Spleen (tissue), 11 donors: ENCODE results near the gene RERE. TPM values are rescaled to one million over a fixed set of nuclear protein-coding genes. Genes with fewer than 3 reads are reported as not detected.
A peak's percentile ranks its signal among the peaks of the same experiment; 100 is the strongest.

Experiments
- DNase-seq: peaks from one replicate; pipeline ENCODE4 v3.0.0-alpha.2; 2020
- H3K27ac ChIP-seq, 8 donors: fragments of 200-600 bp; sonication (generic) in 7 of 8; 1 replicate in 4 of 8; 2 replicates in 4 of 8; pipeline versions ENCODE4 v1.5.0 to v1.8.0; 2016 to 2021; ENCODE audit warnings: inconsistent platforms in 4 of 8, mild to moderate bottlenecking in 4 of 8, moderate library complexity in 1 of 8
- H3K27me3 ChIP-seq, 7 donors: fragments of 200-600 bp; sonication (generic) in 6 of 7; replicated peaks in 1 of 7; 1 replicate in 4 of 7; 2 replicates in 3 of 7; pipeline versions ENCODE4 v1.5.0 to v1.8.0; 2016 to 2021; ENCODE audit warnings: inconsistent platforms in 3 of 7, mild to moderate bottlenecking in 1 of 7
- H3K36me3 ChIP-seq, 6 donors: fragments of 200-600 bp; sonication (generic) in 5 of 6; 1 replicate in 4 of 6; 2 replicates in 2 of 6; pipeline versions ENCODE4 v1.5.0 to v1.8.0; 2016 to 2021; ENCODE audit warnings: inconsistent platforms in 2 of 6
- H3K4me1 ChIP-seq, 6 donors: fragments of 200-600 bp; sonication (generic) in 5 of 6; 1 replicate in 3 of 6; 2 replicates in 3 of 6; pipeline versions ENCODE4 v1.5.0 to v1.8.0; 2016 to 2021; ENCODE audit warnings: inconsistent platforms in 3 of 6
- H3K4me3 ChIP-seq, 8 donors: fragments of 200-600 bp; sonication (generic) in 7 of 8; 1 replicate in 4 of 8; 2 replicates in 4 of 8; pipeline versions ENCODE4 v1.5.0 to v1.8.0; 2016 to 2021; ENCODE audit warnings: inconsistent platforms in 4 of 8, mild to moderate bottlenecking in 4 of 8, moderate library complexity in 2 of 8
- H3K9me3 ChIP-seq, 8 donors: fragments of 200-600 bp; sonication (generic) in 7 of 8; 1 replicate in 4 of 8; 2 replicates in 4 of 8; pipeline versions ENCODE4 v1.5.0 to v1.8.0; 2016 to 2021; ENCODE audit warnings: inconsistent platforms in 4 of 8
- POLR2A ChIP-seq, 3 donors: fragments of 450-650 bp; IDR thresholded peaks; one replicate each; pipeline ENCODE4 v1.5.1; 2017; ENCODE audit warnings: antibody characterized with exemption in 3 of 3, mild to moderate bottlenecking in 1 of 3
- POLR2AphosphoS5 ChIP-seq, 3 donors: sonication (generic); formaldehyde crosslinking; IDR thresholded peaks; one replicate each; pipeline ENCODE4 v1.5.1; 2017; ENCODE audit warnings: antibody characterized with exemption in 3 of 3
- WGBS, 5 donors: extraction: QIAGEN DNeasy Blood & Tissue Kit in 3 of 5; methylation state at CpG; one replicate each; pipeline versions ENCODE4 v1.1.5 to v1.1.7; 2013 to 2018; 5-methylcytosine and 5-hydroxymethylcytosine counted together
- intact Hi-C: fragments of 100-400 bp; cut with DNase I; formaldehyde crosslinking; loops from one replicate; pipeline ENCODE4 v1.15.0; 2023; ENCODE audit warnings: low total_unique reads
- polyA plus RNA-seq, 3 donors: library from polyadenylated mRNA; stranded (reverse); fragments of 200-250 nt; gene quantifications; one replicate each; pipeline ENCODE4 v1.2.1, GENCODE V29; 2013
- total RNA-seq, 7 donors: library from RNA; depleted of rRNA in 3 of 7; stranded (reverse); fragments of >200 nt in 3 of 7; fragmentation: NEBNext Ultra II Directional in 4 of 7; extraction: Animal tissue kit (Norgen Biotek cat#: 25700) in 4 of 7; gene quantifications; one replicate each; pipeline versions ENCODE4 v1.1.0 to v1.2.1, GENCODE V29; 2016 to 2021
- TF ChIP-seq, protein P1 (sequence below), 11 experiments: fragments of 200-600 bp in 7 of 11; fragments of 450-650 bp in 4 of 11; sonication (generic) in 4 of 11; IDR thresholded peaks in 8 of 11; conservative IDR thresholded peaks in 3 of 11; 1 replicate in 7 of 11; 2 replicates in 4 of 11; pipeline versions ENCODE4 v1.4.0 to v1.8.0; 2016 to 2021; ENCODE audit warnings: antibody characterized with exemption in 11 of 11, inconsistent platforms in 4 of 11, mild to moderate bottlenecking in 1 of 11
- donor health status: healthy with polysubstance abuse.
- donor health status: DM: no; HTN: no; CAD: no; lungs with moderate emphysema.
- donor health status: DM: no; HTN: no; CAD: no.
- donor health status: Bipolar disorder and iron deficiency.
- donor health status: healthy.
- donor health status: DM: no; HTN: no; CAD: no.
- donor health status: DM: yes; HTN: yes; CAD: no.

RERE gene
- total and polyA plus RNA-seq, 10 donors = 10.3 to 149 (median 117) TPM

DNA sequence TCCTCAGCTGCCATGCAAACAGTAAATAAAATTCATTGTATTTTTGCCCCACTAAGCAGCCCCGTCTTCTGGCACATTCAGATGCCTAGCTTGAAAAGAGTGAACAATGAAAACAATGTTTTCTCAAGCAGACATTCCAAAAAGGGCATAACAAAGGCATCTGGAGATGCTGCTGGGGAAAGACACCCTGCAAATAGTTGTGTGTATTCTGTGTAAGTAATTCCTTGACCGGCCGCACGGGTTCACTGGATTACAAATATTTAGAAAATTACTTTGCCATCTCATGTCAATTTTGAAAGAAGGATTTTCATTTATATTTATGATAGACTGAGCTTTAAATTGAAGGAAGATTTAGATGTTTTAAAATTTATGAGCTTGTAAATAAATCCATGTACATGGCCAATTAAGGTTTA lies 357.3 kb downstream of the RERE start:
- Histone ChIP-seq H3K36me3 (peaks cover 0 to 26% (median 0%) of the 10 kb centered on the region in 6 donors), H3K4me1 (peaks cover 34 to 99% (median 66%) of the 10 kb centered on the region in 6 donors), H3K9me3 (no peaks in the 10 kb centered on the region), H3K27me3 (no peaks in the 10 kb centered on the region), H3K27ac (no peak overlapping the region), H3K4me3 (no peak overlapping the region)
- no peak for DNase-seq
- TF ChIP-seq, protein P1, sequence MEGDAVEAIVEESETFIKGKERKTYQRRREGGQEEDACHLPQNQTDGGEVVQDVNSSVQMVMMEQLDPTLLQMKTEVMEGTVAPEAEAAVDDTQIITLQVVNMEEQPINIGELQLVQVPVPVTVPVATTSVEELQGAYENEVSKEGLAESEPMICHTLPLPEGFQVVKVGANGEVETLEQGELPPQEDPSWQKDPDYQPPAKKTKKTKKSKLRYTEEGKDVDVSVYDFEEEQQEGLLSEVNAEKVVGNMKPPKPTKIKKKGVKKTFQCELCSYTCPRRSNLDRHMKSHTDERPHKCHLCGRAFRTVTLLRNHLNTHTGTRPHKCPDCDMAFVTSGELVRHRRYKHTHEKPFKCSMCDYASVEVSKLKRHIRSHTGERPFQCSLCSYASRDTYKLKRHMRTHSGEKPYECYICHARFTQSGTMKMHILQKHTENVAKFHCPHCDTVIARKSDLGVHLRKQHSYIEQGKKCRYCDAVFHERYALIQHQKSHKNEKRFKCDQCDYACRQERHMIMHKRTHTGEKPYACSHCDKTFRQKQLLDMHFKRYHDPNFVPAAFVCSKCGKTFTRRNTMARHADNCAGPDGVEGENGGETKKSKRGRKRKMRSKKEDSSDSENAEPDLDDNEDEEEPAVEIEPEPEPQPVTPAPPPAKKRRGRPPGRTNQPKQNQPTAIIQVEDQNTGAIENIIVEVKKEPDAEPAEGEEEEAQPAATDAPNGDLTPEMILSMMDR (IDR thresholded peaks at IDR 0.05 in 8 of 11, conservative IDR thresholded peaks at IDR 0.05 in 3 of 11) = no peak
- TF ChIP-seq POLR2A (IDR thresholded peaks at IDR 0.05) = no peak
- intact Hi-C loops = no loop called here
- 86 to 96% (median 89%) methylated on average over 4 of the region's 4 CpGs for WGBS, 5 donors

DNA sequence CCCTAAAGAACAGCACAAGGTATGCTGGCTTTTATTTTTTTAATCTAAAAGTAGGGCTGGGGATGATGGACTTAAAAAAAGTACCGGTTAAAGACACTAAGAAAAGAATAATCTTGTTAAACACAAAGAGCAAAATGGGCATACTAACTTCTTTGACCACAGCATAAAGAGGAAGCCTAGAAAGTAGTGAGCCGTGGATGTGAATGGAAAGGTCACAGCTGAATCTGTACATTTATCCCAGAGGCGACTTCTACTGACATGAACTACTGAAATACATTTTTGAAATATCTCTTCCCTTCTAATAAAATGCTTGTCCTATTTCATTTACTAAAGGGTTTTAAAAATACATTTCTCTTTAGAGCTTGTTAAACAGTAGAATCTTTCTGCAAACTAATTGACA lies 358.8 kb downstream of the RERE start:
- no peak for DNase-seq
- intact Hi-C loops = no loop called here

DNA sequence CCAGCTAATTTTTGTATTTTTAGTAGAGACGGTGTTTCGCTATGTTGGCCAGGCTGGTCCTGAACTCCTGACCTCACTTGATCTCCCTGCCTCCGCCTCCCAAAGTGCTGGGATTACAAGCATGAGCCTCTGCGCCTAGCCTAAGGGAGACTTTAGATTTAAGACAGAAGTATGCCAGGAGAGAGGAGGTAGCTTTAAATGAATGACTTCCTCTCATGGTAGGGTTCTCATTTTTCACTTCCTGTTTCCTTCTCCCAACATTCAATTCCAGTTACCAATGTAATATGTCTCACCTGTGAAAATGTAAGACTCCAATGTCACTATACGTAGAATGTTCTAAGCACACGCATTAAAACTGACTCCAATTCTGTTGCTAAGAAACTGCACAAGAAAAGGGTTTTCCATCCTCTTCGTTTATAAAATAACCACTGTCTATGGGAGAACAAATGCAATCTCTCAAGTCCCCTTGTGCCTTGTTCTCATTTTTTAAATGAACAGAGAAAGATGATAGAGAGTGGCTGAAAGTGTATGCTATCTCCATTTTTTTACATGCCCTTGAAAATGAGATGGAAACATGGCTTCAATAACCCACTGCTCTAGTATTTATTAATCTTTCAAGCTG lies 359.6 kb downstream of the RERE start:
- Histone ChIP-seq H3K36me3 (peaks cover 0 to 16% (median 0%) of the 10 kb centered on the region in 6 donors), H3K9me3 (no peaks in the 10 kb centered on the region), H3K27me3 (no peaks in the 10 kb centered on the region), H3K4me3 (no peak overlapping the region), H3K4me1 (peaks cover 25 to 81% (median 50%) of the 10 kb centered on the region in 6 donors), H3K27ac (peak overlapping the region in 3 of 8 donors; percentile 4 to 39 (median 35))
- intact Hi-C loops = no loop called here
- WGBS, 5 donors = 72 to 78% (median 74%) methylated on average over 7 of the region's 7 CpGs
- no peak for TF ChIP-seq POLR2A (IDR thresholded peaks at IDR 0.05)
- TF ChIP-seq, protein P1 (IDR thresholded peaks at IDR 0.05 in 8 of 11, conservative IDR thresholded peaks at IDR 0.05 in 3 of 11) = no peak
- TF ChIP-seq POLR2AphosphoS5 (IDR thresholded peaks at IDR 0.05) = no peak
- DNase-seq = no peak

More for the DNA sequence above, 358.8 kb downstream of the RERE start:
- TF ChIP-seq, protein P1 (IDR thresholded peaks at IDR 0.05 in 8 of 11, conservative IDR thresholded peaks at IDR 0.05 in 3 of 11) = no peak
- TF ChIP-seq POLR2AphosphoS5 (IDR thresholded peaks at IDR 0.05) = no peak
- no peak for TF ChIP-seq POLR2A (IDR thresholded peaks at IDR 0.05)
- H3K27me3 ChIP-seq = no peaks in the 10 kb centered on the region
- WGBS, 5 donors = 63 to 78% (median 73%) methylated on average over 3 of the region's 3 CpGs
- H3K9me3 ChIP-seq = no peaks in the 10 kb centered on the region
- H3K4me3 ChIP-seq = no peak overlapping the region
- peak overlapping the region in 1 of 8 donors; percentile 39 for H3K27ac ChIP-seq
- H3K36me3 ChIP-seq = peaks cover 0 to 16% (median 0%) of the 10 kb centered on the region in 6 donors
- peaks cover 27 to 88% (median 57%) of the 10 kb centered on the region in 6 donors for H3K4me1 ChIP-seq

DNA sequence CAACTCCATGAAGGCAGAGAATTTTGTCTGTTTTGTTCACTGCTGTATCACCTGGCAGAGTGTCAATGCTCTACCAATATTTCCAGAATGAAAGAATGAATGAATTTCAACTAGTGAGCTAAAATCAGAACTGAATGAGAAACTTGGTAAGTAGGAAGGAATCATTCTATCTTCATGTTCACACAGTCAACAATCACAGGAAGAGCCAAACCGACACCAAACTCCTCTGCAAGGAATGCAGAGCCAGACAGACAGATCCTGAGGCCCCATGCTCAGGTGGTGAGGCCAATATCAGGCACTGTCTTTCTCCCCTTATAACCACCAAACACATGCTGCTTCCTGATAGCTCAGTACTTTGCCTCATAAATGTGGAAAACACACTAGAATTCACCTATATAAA lies 360.4 kb downstream of the RERE start:
- H3K4me3 ChIP-seq = no peak overlapping the region
- H3K27me3 ChIP-seq = no peaks in the 10 kb centered on the region
- peaks cover 18 to 72% (median 41%) of the 10 kb centered on the region in 6 donors for H3K4me1 ChIP-seq
- no peak for DNase-seq
- WGBS, 5 donors = 49 to 81% (median 58%) methylated on average over 1 of the region's 1 CpG
- H3K27ac ChIP-seq = peak overlapping the region in 2 of 8 donors; percentile 41 to 44
- peaks cover 0 to 7% (median 0%) of the 10 kb centered on the region in 6 donors for H3K36me3 ChIP-seq
- no peaks in the 10 kb centered on the region for H3K9me3 ChIP-seq
- TF ChIP-seq POLR2A (IDR thresholded peaks at IDR 0.05) (no peak), POLR2AphosphoS5 (IDR thresholded peaks at IDR 0.05) (no peak)
- TF ChIP-seq, protein P1 (IDR thresholded peaks at IDR 0.05 in 8 of 11, conservative IDR thresholded peaks at IDR 0.05 in 3 of 11) = no peak
- intact Hi-C loops = no loop called here
